GM12878 (cell line): ENCODE results near the gene OR7D4. TPM values are rescaled to one million over a fixed set of nuclear protein-coding genes. Genes with fewer than 3 reads are reported as not detected.

ENCODE experiments used
- ATAC-seq: fragments of 200-7000 bp; cut with Tn5 transposase; 3 replicates; pipeline ENCODE4 v1.9.1; 2020; ENCODE audit warnings: mild to moderate bottlenecking, moderate library complexity
- BruUV-seq: library from RNA; stranded (reverse); fragments of 400-500 nt; replicated peaks from 2 replicates; lab custom pipeline; 2021; lab: Mats Ljungman, UMichigan
- CTCF ChIA-PET: fragments of 300-600 bp; sonication (Branson Sonifier 250); formaldehyde crosslinking; extraction: SDS; loops from one replicate; lab custom pipeline; 2021; ENCODE audit warnings: inconsistent platforms; lab: Yijun Ruan, JAX
- POLR2A ChIA-PET: fragments of 350-600 bp; formaldehyde crosslinking; extraction: SDS; loops from one replicate; lab custom pipeline; 2021; ENCODE audit warnings: inconsistent platforms; lab: Charles Lee
- RAD21 ChIA-PET: fragments of 300-600 bp; sonication (Branson Sonifier 250); formaldehyde crosslinking; loops from one replicate; lab custom pipeline; 2023; ENCODE audit warnings: antibody characterized with exemption; ENCODE audit not compliant: unreplicated experiment; lab: Charles Lee
- SMC1A ChIA-PET: fragments of 300-600 bp; sonication (Branson Sonifier 250); formaldehyde crosslinking; loops from one replicate; lab custom pipeline; 2023; ENCODE audit not compliant: unreplicated experiment, uncharacterized antibody; lab: Charles Lee
- DNase-seq: peaks from one replicate; pipeline ENCODE4 v3.0.0-alpha.2; 2011; ENCODE audit warnings: low read depth, low spot score
- FAIRE-seq: peaks from 3 replicates; lab custom pipeline; 2011; peaks lifted over from hg19 to GRCh38; lab: Jason Lieb, UNC
- H2AFZ ChIP-seq: 2 replicates; pipeline ENCODE4 v1.6.0; 2011; ENCODE audit warnings: low read depth, low read length, control low read depth; ENCODE audit not compliant: control insufficient read depth
- H3K27ac ChIP-seq: 2 replicates; pipeline ENCODE4 v1.5.1; 2011; ENCODE audit warnings: control low read depth; ENCODE audit not compliant: control insufficient read depth, insufficient read depth
- H3K27me3 ChIP-seq, 2 experiments: replicated peaks in 1 of 2; 2 replicates each; pipeline versions ENCODE4 v1.6.0 to v1.6.1; 2011; ENCODE audit warnings: low read length in 1 of 2; ENCODE audit not compliant: control insufficient read depth in 2 of 2, insufficient read depth in 2 of 2
- H3K36me3 ChIP-seq, 2 experiments: 2 replicates each; pipeline ENCODE4 v1.5.1; 2011; ENCODE audit warnings: low read length in 1 of 2; ENCODE audit not compliant: control insufficient read depth in 2 of 2, insufficient read depth in 2 of 2
- H3K4me1 ChIP-seq: 2 replicates; pipeline ENCODE4 v1.6.1; 2011; ENCODE audit warnings: mild to moderate bottlenecking, low read length, moderate library complexity, mixed read lengths; ENCODE audit not compliant: control insufficient read depth, insufficient read depth
- H3K4me2 ChIP-seq: 2 replicates; pipeline ENCODE4 v1.6.0; 2011; ENCODE audit warnings: control low read depth; ENCODE audit not compliant: control insufficient read depth, insufficient read depth
- H3K4me3 ChIP-seq: fragments of 200-600 bp; sonication (generic); 2 replicates; pipeline ENCODE4 v1.5.1; 2016
- H3K79me2 ChIP-seq: 2 replicates; pipeline ENCODE4 v1.6.0; 2011; ENCODE audit warnings: low read length; ENCODE audit not compliant: control insufficient read depth, insufficient read depth
- H3K9ac ChIP-seq: 2 replicates; pipeline ENCODE4 v1.8.0; 2011; ENCODE audit warnings: low read length, control low read depth, mixed read lengths; ENCODE audit not compliant: control insufficient read depth, insufficient read depth
- H3K9me3 ChIP-seq: replicated peaks from 3 replicates; pipeline ENCODE4 v1.5.1; 2011; ENCODE audit warnings: mild to moderate bottlenecking, low read length; ENCODE audit not compliant: control insufficient read depth, insufficient read depth
- H4K20me1 ChIP-seq: 2 replicates; pipeline ENCODE4 v1.6.0; 2011; ENCODE audit not compliant: control insufficient read depth, insufficient read depth
- ATF7 ChIP-seq: fragments of 450-650 bp; IDR thresholded peaks from 2 replicates; pipeline ENCODE4 v1.6.1; 2016; ENCODE audit warnings: low read depth, mild to moderate bottlenecking
- DPF2 ChIP-seq: fragments of 450-650 bp; IDR thresholded peaks from 2 replicates; pipeline ENCODE4 v1.6.1; 2017; ENCODE audit warnings: mild to moderate bottlenecking
- EZH2 ChIP-seq: IDR thresholded peaks from 2 replicates; pipeline ENCODE4 v1.6.1; 2012; ENCODE audit warnings: low read depth, mild to moderate bottlenecking, control low read depth, inconsistent platforms, low read length, borderline replicate concordance; ENCODE audit not compliant: control insufficient read depth
- MXI1 ChIP-seq: fragments of 150-350 bp; IDR thresholded peaks from 2 replicates; pipeline ENCODE4 v1.6.1; 2011; ENCODE audit warnings: low read depth, mild to moderate bottlenecking, inconsistent platforms, low read length, improper control_type of control experiment
- NFYB ChIP-seq: IDR thresholded peaks from 2 replicates; pipeline ENCODE4 v1.6.1; 2011; ENCODE audit warnings: low read depth, mild to moderate bottlenecking, low read length, improper control_type of control experiment, moderate library complexity; ENCODE audit not compliant: insufficient read depth
- RELA ChIP-seq: fragments of 450-650 bp; IDR thresholded peaks from 2 replicates; pipeline ENCODE4 v1.8.0; 2014; ENCODE audit warnings: borderline replicate concordance; ENCODE audit not compliant: partially characterized antibody
- SIN3A ChIP-seq: IDR thresholded peaks from 2 replicates; pipeline ENCODE4 v1.6.1; 2012; ENCODE audit warnings: low read depth, low read length, improper control_type of control experiment
- STAT1 ChIP-seq: fragments of 450-650 bp; conservative IDR thresholded peaks from 2 replicates; pipeline ENCODE4 v1.6.1; 2014; ENCODE audit warnings: antibody characterized with exemption, mild to moderate bottlenecking
- SUZ12 ChIP-seq: fragments of 200-600 bp; sonication (generic); IDR thresholded peaks from one replicate; pipeline ENCODE4 v1.6.1; 2018; ENCODE audit warnings: antibody characterized with exemption, mild to moderate bottlenecking; ENCODE audit not compliant: unreplicated experiment
- WGBS: methylation state at CpG from one replicate; pipeline ENCODE4 v1.1.6; 2016; ENCODE audit warnings: low lambda C conversion rate; ENCODE audit not compliant: insufficient replicate concordance, insufficient coverage; ENCODE audit errors: missing lambda C conversion rate; 5-methylcytosine and 5-hydroxymethylcytosine counted together
- in situ Hi-C: fragments of 300-500 bp; cut with MboI; formaldehyde crosslinking; loops from 9 replicates; pipeline ENCODE4 v1.14.3; 2018; ENCODE audit warnings: mixed read lengths
- intact Hi-C: fragments of 100-400 bp; cut with micrococcal nuclease; formaldehyde crosslinking; loops from one replicate; pipeline ENCODE4 v1.14.2; 2022; ENCODE audit not compliant: unreplicated experiment
- polyA plus RNA-seq, 11 experiments: library from polyadenylated mRNA; depleted of rRNA in 4 of 11; unstranded in 6 of 11; stranded (reverse) in 5 of 11; fragments of >200 nt; fragmentation: Nextera tagmentation in 4 of 11; fragmentation: Illumina TruSeq in 1 of 11; extraction: Ambion mirVana in 4 of 11; extraction: Trizol in 1 of 11; gene quantifications; 1 replicate in 1 of 11; 2 replicates in 10 of 11; pipeline versions ENCODE4 v1.2.1 to v1.2.3, GENCODE V29; 2011 to 2016; ENCODE audit warnings: inconsistent platforms in 2 of 11, missing spikeins in 2 of 11, low read depth in 1 of 11
- total RNA-seq, 4 experiments: library from RNA; depleted of rRNA in 3 of 4; stranded (reverse); fragments of >200 nt in 3 of 4; fragmentation: Illumina TruSeq in 1 of 4; extraction: Trizol in 1 of 4; gene quantifications; 2 replicates each; pipeline versions ENCODE4 v1.2.1 to v1.2.3, GENCODE V29; 2013 to 2021
- TF ChIP-seq, protein P1 (sequence below): fragments of 450-650 bp; IDR thresholded peaks from 2 replicates; pipeline ENCODE4 v1.6.1; 2017; ENCODE audit warnings: mild to moderate bottlenecking
- TF ChIP-seq, protein P2 (sequence below): fragments of 450-650 bp; IDR thresholded peaks from 2 replicates; pipeline ENCODE4 v1.6.1; 2014; ENCODE audit warnings: mild to moderate bottlenecking
- TF ChIP-seq, protein P3 (sequence below): IDR thresholded peaks from 2 replicates; pipeline ENCODE4 v1.6.1; 2012; ENCODE audit warnings: improper control_type of control experiment, low read depth, low read length; ENCODE audit not compliant: insufficient replicate concordance

OR7D4 gene
- total and polyA plus RNA-seq, 10 of the 15 experiments (the other 5 are each of a cell fraction or from before 2014, with no cell fraction given): not detected

DNA sequence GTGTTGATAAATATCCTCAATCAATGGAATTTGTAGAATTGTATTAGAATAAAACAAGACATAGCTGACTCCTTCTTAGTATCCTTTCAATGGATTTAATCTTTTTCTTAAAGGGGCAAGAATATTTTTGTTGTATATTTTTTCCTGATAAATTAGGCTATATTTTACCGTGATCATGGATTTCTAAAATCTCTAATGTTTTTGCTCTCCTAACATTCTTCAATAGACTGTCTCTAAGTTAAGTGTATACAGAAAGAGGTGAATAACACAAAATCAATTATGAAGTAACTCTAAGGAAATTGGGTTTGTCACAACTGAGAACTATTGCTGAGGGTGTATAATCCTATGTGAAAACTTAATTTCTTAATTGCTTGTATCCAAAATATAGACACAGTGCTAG lies 31.2 kb upstream of the OR7D4 start, which contains the start of gene OR7E24:
TSS of gene OR7E24 (plus strand) at position 301 of the 400 bp plus-strand sequence. CDS start 114 bp downstream, outside the sequence.
- no peak for DNase-seq
- WGBS: 4% methylated on average over 1 of the region's 1 CpG
- no peaks in the 10 kb centered on the region for H4K20me1 ChIP-seq
- ChIA-PET CTCF (no interaction called here), SMC1A (no interaction called here), RAD21 (no interaction called here), POLR2A (no interaction called here)
- intact Hi-C loops (no loop called here), in situ Hi-C loops (no loop called here)
- no peaks in the 10 kb centered on the region for H3K36me3 ChIP-seq
- no peaks in the 10 kb centered on the region for H3K27me3 ChIP-seq
- TF ChIP-seq NFYB: no peak
- TF ChIP-seq RELA: no peak
- no peak for TF ChIP-seq MXI1
- TF ChIP-seq, protein P1, sequence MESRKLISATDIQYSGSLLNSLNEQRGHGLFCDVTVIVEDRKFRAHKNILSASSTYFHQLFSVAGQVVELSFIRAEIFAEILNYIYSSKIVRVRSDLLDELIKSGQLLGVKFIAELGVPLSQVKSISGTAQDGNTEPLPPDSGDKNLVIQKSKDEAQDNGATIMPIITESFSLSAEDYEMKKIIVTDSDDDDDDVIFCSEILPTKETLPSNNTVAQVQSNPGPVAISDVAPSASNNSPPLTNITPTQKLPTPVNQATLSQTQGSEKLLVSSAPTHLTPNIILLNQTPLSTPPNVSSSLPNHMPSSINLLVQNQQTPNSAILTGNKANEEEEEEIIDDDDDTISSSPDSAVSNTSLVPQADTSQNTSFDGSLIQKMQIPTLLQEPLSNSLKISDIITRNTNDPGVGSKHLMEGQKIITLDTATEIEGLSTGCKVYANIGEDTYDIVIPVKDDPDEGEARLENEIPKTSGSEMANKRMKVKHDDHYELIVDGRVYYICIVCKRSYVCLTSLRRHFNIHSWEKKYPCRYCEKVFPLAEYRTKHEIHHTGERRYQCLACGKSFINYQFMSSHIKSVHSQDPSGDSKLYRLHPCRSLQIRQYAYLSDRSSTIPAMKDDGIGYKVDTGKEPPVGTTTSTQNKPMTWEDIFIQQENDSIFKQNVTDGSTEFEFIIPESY: no peak
- TF ChIP-seq STAT1: no peak
- no peak for TF ChIP-seq ATF7
- TF ChIP-seq, protein P2, sequence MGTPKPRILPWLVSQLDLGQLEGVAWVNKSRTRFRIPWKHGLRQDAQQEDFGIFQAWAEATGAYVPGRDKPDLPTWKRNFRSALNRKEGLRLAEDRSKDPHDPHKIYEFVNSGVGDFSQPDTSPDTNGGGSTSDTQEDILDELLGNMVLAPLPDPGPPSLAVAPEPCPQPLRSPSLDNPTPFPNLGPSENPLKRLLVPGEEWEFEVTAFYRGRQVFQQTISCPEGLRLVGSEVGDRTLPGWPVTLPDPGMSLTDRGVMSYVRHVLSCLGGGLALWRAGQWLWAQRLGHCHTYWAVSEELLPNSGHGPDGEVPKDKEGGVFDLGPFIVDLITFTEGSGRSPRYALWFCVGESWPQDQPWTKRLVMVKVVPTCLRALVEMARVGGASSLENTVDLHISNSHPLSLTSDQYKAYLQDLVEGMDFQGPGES: no peak
- no peak for TF ChIP-seq SUZ12
- no peak for TF ChIP-seq EZH2
- TF ChIP-seq, protein P3, sequence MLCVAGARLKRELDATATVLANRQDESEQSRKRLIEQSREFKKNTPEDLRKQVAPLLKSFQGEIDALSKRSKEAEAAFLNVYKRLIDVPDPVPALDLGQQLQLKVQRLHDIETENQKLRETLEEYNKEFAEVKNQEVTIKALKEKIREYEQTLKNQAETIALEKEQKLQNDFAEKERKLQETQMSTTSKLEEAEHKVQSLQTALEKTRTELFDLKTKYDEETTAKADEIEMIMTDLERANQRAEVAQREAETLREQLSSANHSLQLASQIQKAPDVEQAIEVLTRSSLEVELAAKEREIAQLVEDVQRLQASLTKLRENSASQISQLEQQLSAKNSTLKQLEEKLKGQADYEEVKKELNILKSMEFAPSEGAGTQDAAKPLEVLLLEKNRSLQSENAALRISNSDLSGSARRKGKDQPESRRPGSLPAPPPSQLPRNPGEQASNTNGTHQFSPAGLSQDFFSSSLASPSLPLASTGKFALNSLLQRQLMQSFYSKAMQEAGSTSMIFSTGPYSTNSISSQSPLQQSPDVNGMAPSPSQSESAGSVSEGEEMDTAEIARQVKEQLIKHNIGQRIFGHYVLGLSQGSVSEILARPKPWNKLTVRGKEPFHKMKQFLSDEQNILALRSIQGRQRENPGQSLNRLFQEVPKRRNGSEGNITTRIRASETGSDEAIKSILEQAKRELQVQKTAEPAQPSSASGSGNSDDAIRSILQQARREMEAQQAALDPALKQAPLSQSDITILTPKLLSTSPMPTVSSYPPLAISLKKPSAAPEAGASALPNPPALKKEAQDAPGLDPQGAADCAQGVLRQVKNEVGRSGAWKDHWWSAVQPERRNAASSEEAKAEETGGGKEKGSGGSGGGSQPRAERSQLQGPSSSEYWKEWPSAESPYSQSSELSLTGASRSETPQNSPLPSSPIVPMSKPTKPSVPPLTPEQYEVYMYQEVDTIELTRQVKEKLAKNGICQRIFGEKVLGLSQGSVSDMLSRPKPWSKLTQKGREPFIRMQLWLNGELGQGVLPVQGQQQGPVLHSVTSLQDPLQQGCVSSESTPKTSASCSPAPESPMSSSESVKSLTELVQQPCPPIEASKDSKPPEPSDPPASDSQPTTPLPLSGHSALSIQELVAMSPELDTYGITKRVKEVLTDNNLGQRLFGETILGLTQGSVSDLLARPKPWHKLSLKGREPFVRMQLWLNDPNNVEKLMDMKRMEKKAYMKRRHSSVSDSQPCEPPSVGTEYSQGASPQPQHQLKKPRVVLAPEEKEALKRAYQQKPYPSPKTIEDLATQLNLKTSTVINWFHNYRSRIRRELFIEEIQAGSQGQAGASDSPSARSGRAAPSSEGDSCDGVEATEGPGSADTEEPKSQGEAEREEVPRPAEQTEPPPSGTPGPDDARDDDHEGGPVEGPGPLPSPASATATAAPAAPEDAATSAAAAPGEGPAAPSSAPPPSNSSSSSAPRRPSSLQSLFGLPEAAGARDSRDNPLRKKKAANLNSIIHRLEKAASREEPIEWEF: no peak
- TF ChIP-seq DPF2: no peak
- no peak for TF ChIP-seq SIN3A
- H3K27ac ChIP-seq: no peak within 1 kb of the TSS
- no peak within 1 kb of the TSS for H2AFZ ChIP-seq
- no peak for ATAC-seq
- H3K4me2 ChIP-seq: no peak within 1 kb of the TSS
- no peaks in the 10 kb centered on the region for H3K79me2 ChIP-seq
- H3K4me3 ChIP-seq: no peak within 1 kb of the TSS
- H3K9ac ChIP-seq: no peak within 1 kb of the TSS
- no peaks in the 10 kb centered on the region for H3K9me3 ChIP-seq
- BruUV-seq: no TSS peak
- H3K4me1 ChIP-seq: no peaks in the 10 kb centered on the region
- FAIRE-seq: no peak
